ENCODE results near the gene SLC7A11. TPM values are rescaled to one million over a fixed set of nuclear protein-coding genes. Genes with fewer than 3 reads are reported as not detected.

SLC7A11 gene
- total RNA-seq, result 13.0 and 32.0 TPM in 2 replicates

DNA sequence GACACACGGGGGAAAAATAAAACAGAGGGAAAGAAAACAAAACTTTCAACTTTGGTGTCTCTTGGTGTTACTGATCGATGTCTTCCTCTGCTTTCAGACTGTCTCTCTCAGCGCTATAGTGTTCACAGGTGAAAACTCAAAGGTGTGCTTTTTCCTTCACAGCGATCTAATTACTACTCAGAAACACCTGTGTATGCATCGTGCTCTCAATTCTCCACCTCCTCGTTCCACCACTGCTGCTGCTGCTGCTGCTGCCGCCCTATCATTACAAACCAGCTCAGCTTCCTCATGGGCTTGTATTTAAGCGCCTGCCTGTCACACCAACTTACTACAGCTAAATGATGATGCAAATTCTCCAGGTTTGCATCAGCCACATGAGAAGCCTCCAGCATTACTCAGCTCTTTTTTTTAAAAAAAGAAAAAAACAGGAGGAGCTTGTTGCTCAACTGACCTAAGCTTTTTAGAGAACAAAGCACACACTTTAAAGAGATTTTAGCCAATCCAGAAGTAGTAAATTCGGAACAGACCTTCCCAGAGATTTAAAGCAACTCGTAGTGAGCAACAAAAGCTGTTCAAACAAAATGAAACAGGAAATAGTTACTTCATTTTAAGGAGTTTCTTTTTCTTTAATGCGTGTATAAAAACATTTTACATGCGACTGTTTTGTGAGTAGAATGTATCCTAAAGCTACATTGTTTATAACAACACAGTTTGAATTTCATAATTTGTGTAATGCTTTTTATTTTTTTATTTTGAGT is at the start of gene SLC7A11:
TSS of gene SLC7A11 (minus strand) at position 274 of the 758 bp plus-strand sequence. CDS start 280 bp downstream, outside the sequence.

Data from regular cardiac myocyte (primary cell).